Measurements from ENCODE around the gene LGALSL. TPM values are rescaled to one million over a fixed set of nuclear protein-coding genes. Genes with fewer than 3 reads are reported as not detected.

Gene LGALSL
- total RNA-seq, 6 donors from 2014 or later: 8.4 to 31.5 (median 21.1) TPM

DNA sequence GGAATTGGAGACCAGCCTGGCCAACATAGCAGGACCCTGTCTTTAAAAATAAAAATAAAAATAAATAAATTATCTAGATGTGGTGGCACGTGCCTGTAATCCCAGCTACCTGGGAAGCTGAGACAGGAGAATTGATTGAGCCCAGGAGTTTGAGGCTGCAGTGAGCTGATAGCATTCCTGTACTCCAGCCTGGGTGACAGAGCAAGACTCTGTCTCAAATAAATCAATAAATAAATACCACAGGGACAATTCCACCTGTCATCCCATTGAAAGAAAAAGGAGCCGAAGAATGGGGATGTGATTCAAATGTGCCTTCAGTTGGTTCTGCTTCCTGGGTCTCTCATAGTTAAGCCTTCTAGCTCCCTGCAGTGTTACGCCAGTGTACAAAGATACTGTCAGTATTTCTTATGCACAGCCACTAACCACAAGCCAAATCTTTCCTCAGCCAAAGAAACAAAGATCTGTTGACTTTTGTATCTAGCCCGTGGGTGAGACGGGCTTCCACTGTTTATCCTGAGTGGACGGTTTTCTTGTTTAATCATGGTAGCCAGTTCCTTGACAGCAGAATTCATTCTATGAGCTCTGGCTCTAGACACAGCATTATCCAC, 12.6 kb downstream of the LGALSL start:
- no peaks in the 10 kb centered on the region for H3K9me3 ChIP-seq
- H3K27ac ChIP-seq: no peak overlapping the region
- TF ChIP-seq POLR2AphosphoS5 (IDR thresholded peaks at IDR 0.05) (no peak), POLR2A (IDR thresholded peaks at IDR 0.05) (no peak), EP300 (IDR thresholded peaks at IDR 0.05) (no peak)
- TF ChIP-seq, protein P1, sequence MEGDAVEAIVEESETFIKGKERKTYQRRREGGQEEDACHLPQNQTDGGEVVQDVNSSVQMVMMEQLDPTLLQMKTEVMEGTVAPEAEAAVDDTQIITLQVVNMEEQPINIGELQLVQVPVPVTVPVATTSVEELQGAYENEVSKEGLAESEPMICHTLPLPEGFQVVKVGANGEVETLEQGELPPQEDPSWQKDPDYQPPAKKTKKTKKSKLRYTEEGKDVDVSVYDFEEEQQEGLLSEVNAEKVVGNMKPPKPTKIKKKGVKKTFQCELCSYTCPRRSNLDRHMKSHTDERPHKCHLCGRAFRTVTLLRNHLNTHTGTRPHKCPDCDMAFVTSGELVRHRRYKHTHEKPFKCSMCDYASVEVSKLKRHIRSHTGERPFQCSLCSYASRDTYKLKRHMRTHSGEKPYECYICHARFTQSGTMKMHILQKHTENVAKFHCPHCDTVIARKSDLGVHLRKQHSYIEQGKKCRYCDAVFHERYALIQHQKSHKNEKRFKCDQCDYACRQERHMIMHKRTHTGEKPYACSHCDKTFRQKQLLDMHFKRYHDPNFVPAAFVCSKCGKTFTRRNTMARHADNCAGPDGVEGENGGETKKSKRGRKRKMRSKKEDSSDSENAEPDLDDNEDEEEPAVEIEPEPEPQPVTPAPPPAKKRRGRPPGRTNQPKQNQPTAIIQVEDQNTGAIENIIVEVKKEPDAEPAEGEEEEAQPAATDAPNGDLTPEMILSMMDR (IDR thresholded peaks at IDR 0.05): no peak
- ATAC-seq (ENCODE audit: low FRiP score in 2 of 2): peak in 1 of 2 donors; percentile 50
- no peak for DNase-seq
- H3K4me1 ChIP-seq: no peaks in the 10 kb centered on the region
- H3K4me3 ChIP-seq: no peak overlapping the region
- no peaks in the 10 kb centered on the region for H3K36me3 ChIP-seq
- no peaks in the 10 kb centered on the region for H3K27me3 ChIP-seq
- 63 to 68% methylated on average over 6 of the region's 6 CpGs for WGBS, 2 donors

DNA sequence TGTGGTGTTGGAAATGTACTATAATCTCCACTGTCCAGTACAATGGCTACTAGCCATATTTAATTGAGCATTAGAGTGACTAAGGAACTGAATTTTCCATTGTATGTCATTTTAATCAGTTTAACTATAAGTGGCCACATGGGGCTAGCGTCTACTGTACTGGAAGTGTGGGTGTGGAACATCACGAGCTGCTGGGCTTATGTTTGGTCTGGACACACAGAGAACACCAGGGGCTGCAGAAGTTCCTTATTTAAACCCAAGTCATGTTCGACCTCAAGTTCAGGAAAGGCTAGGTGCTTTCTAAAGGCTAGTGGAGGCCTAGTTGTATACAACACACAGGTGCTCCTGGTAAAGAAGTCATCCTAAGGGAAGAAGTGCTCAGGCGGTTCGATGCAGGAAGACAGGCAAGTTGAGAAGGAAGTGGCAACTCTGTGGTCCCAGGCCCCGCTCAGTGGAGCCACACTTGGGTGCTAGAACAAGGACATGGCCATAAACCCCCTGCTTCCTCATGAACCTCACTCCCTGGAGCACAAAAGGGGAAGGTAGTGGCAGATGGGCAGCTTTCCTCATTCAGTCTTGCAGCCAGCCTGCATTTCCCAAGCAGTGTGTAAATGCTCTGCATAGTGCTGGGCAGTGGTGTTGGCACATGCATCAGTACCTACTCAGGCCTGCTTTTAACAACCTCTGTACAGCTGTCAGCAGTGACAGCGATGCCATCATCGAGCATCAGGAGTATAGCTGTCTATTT, 13.3 kb downstream of the LGALSL start:
- Histone ChIP-seq H3K9me3 (no peaks in the 10 kb centered on the region), H3K27me3 (no peaks in the 10 kb centered on the region), H3K36me3 (no peaks in the 10 kb centered on the region), H3K27ac (no peak overlapping the region), H3K4me1 (no peaks in the 10 kb centered on the region), H3K4me3 (no peak overlapping the region)
- no peak for TF ChIP-seq EP300 (IDR thresholded peaks at IDR 0.05)
- TF ChIP-seq POLR2A (IDR thresholded peaks at IDR 0.05): no peak
- TF ChIP-seq, protein P1 (IDR thresholded peaks at IDR 0.05): no peak
- TF ChIP-seq POLR2AphosphoS5 (IDR thresholded peaks at IDR 0.05): no peak
- DNase-seq: peak in 1 of 2 donors; percentile 66
- ATAC-seq (ENCODE audit: low FRiP score in 2 of 2): peak; percentile 75 to 82
- whole genome bisulfite sequencing, 2 donors: 70 to 71% methylated on average over 8 of the region's 8 CpGs

DNA sequence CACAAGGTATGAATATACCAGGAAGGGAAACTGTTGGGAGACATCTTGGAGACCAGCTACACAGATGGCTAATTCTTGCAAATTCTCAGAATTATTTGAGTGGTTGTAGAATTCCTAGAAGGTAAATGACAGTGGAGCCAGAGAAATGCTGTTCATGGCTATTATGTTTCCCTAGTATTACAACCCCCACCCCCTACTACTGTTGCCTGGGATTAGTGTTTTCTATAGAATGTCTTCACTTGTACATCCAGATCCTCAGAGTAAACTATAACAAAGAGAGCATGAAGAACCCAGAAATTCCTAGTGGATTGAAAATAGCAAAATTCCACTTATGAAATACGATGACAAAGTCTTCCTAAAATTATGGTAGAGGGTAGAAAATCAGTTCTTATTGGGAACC, 15.3 kb downstream of the LGALSL start:
- no peaks in the 10 kb centered on the region for H3K9me3 ChIP-seq
- no peak for ATAC-seq (ENCODE audit: low FRiP score in 2 of 2)
- H3K27me3 ChIP-seq: no peaks in the 10 kb centered on the region
- no peaks in the 10 kb centered on the region for H3K4me1 ChIP-seq
- TF ChIP-seq POLR2AphosphoS5 (IDR thresholded peaks at IDR 0.05) (no peak), POLR2A (IDR thresholded peaks at IDR 0.05) (no peak), EP300 (IDR thresholded peaks at IDR 0.05) (no peak)
- TF ChIP-seq, protein P1 (IDR thresholded peaks at IDR 0.05): no peak
- no peaks in the 10 kb centered on the region for H3K36me3 ChIP-seq
- DNase-seq: no peak
- WGBS, 2 donors: 87 to 89% methylated on average over 1 of the region's 1 CpG
- no peak overlapping the region for H3K4me3 ChIP-seq
- no peak overlapping the region for H3K27ac ChIP-seq

DNA sequence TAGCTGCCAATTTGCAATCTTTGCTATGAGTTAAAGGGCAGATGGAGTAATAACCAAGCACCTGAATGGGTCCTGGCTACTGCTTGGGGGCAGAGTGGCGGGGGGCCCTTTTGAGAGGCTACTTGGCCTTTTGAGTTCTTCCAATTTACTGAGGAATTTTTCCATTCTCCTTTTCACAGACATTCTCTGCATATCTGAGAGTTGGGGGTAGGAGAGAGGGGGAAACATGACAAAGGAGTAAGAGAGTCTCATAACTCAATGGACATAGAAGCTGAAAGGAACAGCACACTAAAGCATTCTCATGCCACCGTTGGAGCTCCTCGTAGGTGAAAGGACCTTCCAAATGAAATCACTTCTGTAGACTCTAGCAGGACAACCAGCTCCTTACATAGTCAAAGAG, 16.1 kb downstream of the LGALSL start:
- Histone ChIP-seq H3K9me3 (no peaks in the 10 kb centered on the region), H3K4me1 (no peaks in the 10 kb centered on the region), H3K36me3 (no peaks in the 10 kb centered on the region), H3K27me3 (no peaks in the 10 kb centered on the region), H3K27ac (no peak overlapping the region), H3K4me3 (no peak overlapping the region)
- 83 to 91% methylated on average over 3 of the region's 3 CpGs for WGBS, 2 donors
- TF ChIP-seq POLR2AphosphoS5 (IDR thresholded peaks at IDR 0.05) (no peak), POLR2A (IDR thresholded peaks at IDR 0.05) (no peak), EP300 (IDR thresholded peaks at IDR 0.05) (no peak)
- TF ChIP-seq, protein P1 (IDR thresholded peaks at IDR 0.05): no peak
- DNase-seq (no peak), ATAC-seq (ENCODE audit: low FRiP score in 2 of 2) (no peak)
